A673 (cell line): ENCODE measurements around the gene KCNJ5.

Experiments used
- EZH2 ChIP-seq: fragments of 200-600 bp; sonication (generic); IDR thresholded peaks from 2 replicates; pipeline ENCODE4 v1.6.1; 2017; ENCODE audit warnings: borderline replicate concordance, low read depth, mild to moderate bottlenecking, mixed read lengths, antibody characterized with exemption, low read length; ENCODE audit not compliant: poor library complexity, severe bottlenecking
- TF ChIP-seq, protein P1 (sequence below): fragments of 300-800, 200-600 bp; sonication (generic); conservative IDR thresholded peaks from 2 replicates; pipeline ENCODE4 v1.5.1; 2017; ENCODE audit warnings: low read depth, mild to moderate bottlenecking, antibody characterized with exemption, low read length, moderate library complexity, mixed read lengths

DNA sequence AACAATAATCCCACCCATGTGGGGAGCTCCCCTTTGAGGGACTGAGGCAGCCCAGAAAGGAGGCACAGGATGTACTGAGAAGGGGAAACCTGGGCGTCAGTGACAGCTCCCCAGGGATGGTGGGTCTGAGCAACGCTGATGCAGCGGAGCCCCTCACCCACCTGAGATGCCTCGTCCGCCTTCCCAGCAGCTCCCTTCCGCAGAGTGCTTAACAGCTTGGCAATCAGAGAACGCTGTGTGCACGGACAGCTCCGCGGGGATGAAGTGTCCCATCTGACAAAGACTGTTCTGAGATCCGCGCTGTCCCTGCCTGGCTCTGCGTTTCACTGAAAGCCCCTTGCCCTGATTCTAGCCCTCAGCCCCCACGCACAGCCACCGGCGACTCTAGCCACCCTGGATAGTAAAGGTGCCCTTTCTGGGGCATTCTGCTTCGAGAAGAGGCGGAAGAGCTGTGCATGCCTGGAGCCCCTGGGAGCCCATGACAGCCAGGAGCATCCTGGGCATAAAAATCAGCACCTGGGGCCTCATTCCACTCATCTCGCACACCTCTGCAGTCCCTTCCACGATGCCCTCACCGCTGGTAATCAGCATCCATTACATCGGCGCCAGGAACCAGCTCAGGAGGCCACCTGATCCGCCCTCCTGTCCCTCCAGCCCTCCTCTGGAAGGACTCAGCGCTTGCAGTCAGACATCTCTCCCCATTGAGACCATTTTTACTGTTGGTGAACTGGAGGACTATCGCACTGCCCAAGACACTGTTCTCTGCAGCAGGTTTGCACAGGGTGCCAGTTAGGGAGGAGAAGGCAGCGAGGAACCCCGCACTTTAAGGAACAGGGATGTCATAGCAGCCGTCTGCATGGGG, 10.7 kb downstream of the KCNJ5 start:
- TF ChIP-seq, protein P1, sequence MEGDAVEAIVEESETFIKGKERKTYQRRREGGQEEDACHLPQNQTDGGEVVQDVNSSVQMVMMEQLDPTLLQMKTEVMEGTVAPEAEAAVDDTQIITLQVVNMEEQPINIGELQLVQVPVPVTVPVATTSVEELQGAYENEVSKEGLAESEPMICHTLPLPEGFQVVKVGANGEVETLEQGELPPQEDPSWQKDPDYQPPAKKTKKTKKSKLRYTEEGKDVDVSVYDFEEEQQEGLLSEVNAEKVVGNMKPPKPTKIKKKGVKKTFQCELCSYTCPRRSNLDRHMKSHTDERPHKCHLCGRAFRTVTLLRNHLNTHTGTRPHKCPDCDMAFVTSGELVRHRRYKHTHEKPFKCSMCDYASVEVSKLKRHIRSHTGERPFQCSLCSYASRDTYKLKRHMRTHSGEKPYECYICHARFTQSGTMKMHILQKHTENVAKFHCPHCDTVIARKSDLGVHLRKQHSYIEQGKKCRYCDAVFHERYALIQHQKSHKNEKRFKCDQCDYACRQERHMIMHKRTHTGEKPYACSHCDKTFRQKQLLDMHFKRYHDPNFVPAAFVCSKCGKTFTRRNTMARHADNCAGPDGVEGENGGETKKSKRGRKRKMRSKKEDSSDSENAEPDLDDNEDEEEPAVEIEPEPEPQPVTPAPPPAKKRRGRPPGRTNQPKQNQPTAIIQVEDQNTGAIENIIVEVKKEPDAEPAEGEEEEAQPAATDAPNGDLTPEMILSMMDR = no peak
- TF ChIP-seq EZH2 = no peak
